H1 (cell line): Measurements from ENCODE around the gene CD300A. TPM values are rescaled to one million over a fixed set of nuclear protein-coding genes. Genes with fewer than 3 reads are reported as not detected.

ENCODE experiments used
- CTCF ChIA-PET: fragments of 300-600 bp; sonication (Branson Sonifier 250); formaldehyde crosslinking; loops from one replicate; lab custom pipeline; 2021; ENCODE audit not compliant: partially characterized antibody; lab: Charles Lee
- POLR2A ChIA-PET: fragments of 300-600 bp; sonication (Branson Sonifier 250); formaldehyde crosslinking; loops from one replicate; lab custom pipeline; 2021; ENCODE audit warnings: inconsistent platforms; ENCODE audit not compliant: partially characterized antibody; lab: Charles Lee
- DNase-seq, 2 experiments: peaks; one replicate each; pipeline versions ENCODE4 v3.0.0 to v3.0.0-alpha.2; 2010 to 2022; ENCODE audit warnings: low spot score in 2 of 2, low read depth in 1 of 2, mixed read lengths in 1 of 2
- FAIRE-seq: peaks from 2 replicates; lab custom pipeline; 2011; peaks lifted over from hg19 to GRCh38; lab: Jason Lieb, UNC
- H2AFZ ChIP-seq: 2 replicates; pipeline ENCODE4 v1.8.1; 2012; ENCODE audit warnings: low read length, inconsistent platforms
- H2AK5ac ChIP-seq: 2 replicates; pipeline ENCODE4 v1.6.1; 2013; ENCODE audit warnings: low read depth, low read length
- H2BK120ac ChIP-seq: replicated peaks from 2 replicates; pipeline ENCODE3; 2013; ENCODE audit warnings: low read depth, low read length, inconsistent platforms
- H2BK12ac ChIP-seq: 2 replicates; pipeline ENCODE4 v1.6.1; 2013; ENCODE audit warnings: low read depth, low read length
- H2BK15ac ChIP-seq: 2 replicates; pipeline ENCODE4 v1.6.1; 2013; ENCODE audit warnings: low read length
- H2BK20ac ChIP-seq: 2 replicates; pipeline ENCODE4 v1.6.1; 2013; ENCODE audit warnings: low read length
- H2BK5ac ChIP-seq: 2 replicates; pipeline ENCODE4 v1.6.1; 2013; ENCODE audit warnings: low read depth, low read length
- H3K14ac ChIP-seq: 2 replicates; pipeline ENCODE4 v1.6.1; 2013; ENCODE audit warnings: inconsistent platforms; ENCODE audit not compliant: insufficient read length
- H3K18ac ChIP-seq: 2 replicates; pipeline ENCODE4 v1.6.1; 2013; ENCODE audit warnings: low read length; ENCODE audit errors: extremely low read depth
- H3K23ac ChIP-seq: 2 replicates; pipeline ENCODE4 v1.6.1; 2013; ENCODE audit warnings: inconsistent platforms; ENCODE audit not compliant: insufficient read length
- H3K23me2 ChIP-seq: 2 replicates; pipeline ENCODE4 v1.6.1; 2013; ENCODE audit warnings: low read depth, low read length
- H3K27ac ChIP-seq: 2 replicates; pipeline ENCODE4 v1.6.1; 2011; ENCODE audit warnings: low read depth, low read length, inconsistent platforms
- H3K27me3 ChIP-seq, 4 experiments: replicated peaks in 1 of 4; 1 replicate in 1 of 4; 2 replicates in 3 of 4; pipeline versions ENCODE4 v1.6.1 to v1.8.1; 2011 to 2013; ENCODE audit warnings: low read length in 3 of 4, mild to moderate bottlenecking in 3 of 4, inconsistent platforms in 2 of 4, mixed read lengths in 2 of 4, moderate library complexity in 1 of 4; ENCODE audit not compliant: control insufficient read depth in 3 of 4, insufficient read depth in 3 of 4; ENCODE audit errors: extremely low read depth in 1 of 4
- H3K36me3 ChIP-seq, 4 experiments: 2 replicates each; pipeline versions ENCODE4 v1.6.1 to v1.8.1; 2011 to 2013; ENCODE audit warnings: mild to moderate bottlenecking in 4 of 4, low read length in 3 of 4, moderate library complexity in 2 of 4, control low read depth in 1 of 4, inconsistent platforms in 1 of 4; ENCODE audit not compliant: insufficient read depth in 4 of 4, control insufficient read depth in 2 of 4
- H3K4ac ChIP-seq: replicated peaks from 2 replicates; pipeline ENCODE3; 2013; ENCODE audit warnings: low read length, low read depth, mixed read lengths, inconsistent platforms; ENCODE audit not compliant: insufficient read length
- H3K4me1 ChIP-seq, 4 experiments: replicated peaks in 1 of 4; 1 replicate in 1 of 4; 2 replicates in 3 of 4; pipeline versions ENCODE4 v1.6.1 to v1.8.1; 2011 to 2013; ENCODE audit warnings: low read length in 3 of 4, inconsistent platforms in 2 of 4, mixed read lengths in 1 of 4; ENCODE audit not compliant: insufficient read depth in 4 of 4, control insufficient read depth in 3 of 4
- H3K4me2 ChIP-seq, 2 experiments: 2 replicates each; pipeline versions ENCODE4 v1.6.1 to v1.8.1; 2011 to 2013; ENCODE audit warnings: low read depth in 2 of 2, low read length in 2 of 2, control low read depth in 1 of 2, inconsistent platforms in 1 of 2, mild to moderate bottlenecking in 1 of 2; ENCODE audit not compliant: insufficient read depth in 1 of 2
- H3K4me3 ChIP-seq, 4 experiments: fragments of 200-600, 300-600 bp in 1 of 4; sonication (generic), shearing (Covaris generic), sonication (Bioruptor Twin) in 1 of 4; 2 replicates each; pipeline versions ENCODE4 v1.5.1 to v1.8.1; 2011 to 2016; ENCODE audit warnings: low read length in 4 of 4, low read depth in 3 of 4, control low read depth in 2 of 4, inconsistent platforms in 2 of 4, mild to moderate bottlenecking in 2 of 4, mixed read lengths in 1 of 4, moderate library complexity in 1 of 4; ENCODE audit not compliant: insufficient read depth in 2 of 4; ENCODE audit errors: extremely low read depth in 1 of 4
- H3K56ac ChIP-seq: replicated peaks from 2 replicates; pipeline ENCODE3; 2013; ENCODE audit warnings: low read depth, mild to moderate bottlenecking, mixed read lengths, low read length, inconsistent platforms; ENCODE audit not compliant: insufficient read length
- H3K79me1 ChIP-seq: 2 replicates; pipeline ENCODE4 v1.6.1; 2013; ENCODE audit warnings: low read depth, low read length, control low read depth
- H3K79me2 ChIP-seq, 2 experiments: 2 replicates each; pipeline versions ENCODE4 v1.6.1 to v1.8.1; 2012 to 2013; ENCODE audit warnings: low read length in 2 of 2, mild to moderate bottlenecking in 2 of 2, inconsistent platforms in 1 of 2; ENCODE audit not compliant: insufficient read depth in 2 of 2, control insufficient read depth in 1 of 2
- H3K9ac ChIP-seq, 4 experiments: replicated peaks in 1 of 4; 1 replicate in 1 of 4; 2 replicates in 3 of 4; pipeline versions ENCODE4 v1.6.1 to v1.8.1; 2011 to 2013; ENCODE audit warnings: low read depth in 3 of 4, low read length in 3 of 4, control low read depth in 2 of 4, mild to moderate bottlenecking in 2 of 4, moderate library complexity in 2 of 4, inconsistent platforms in 1 of 4; ENCODE audit errors: extremely low read depth in 1 of 4
- H3K9me3 ChIP-seq, 2 experiments: 2 replicates each; pipeline versions ENCODE4 v1.6.1 to v1.8.1; 2012 to 2013; ENCODE audit warnings: mild to moderate bottlenecking in 2 of 2, moderate library complexity in 2 of 2, control low read depth in 1 of 2, inconsistent platforms in 1 of 2, low read depth in 1 of 2, low read length in 1 of 2, mixed read lengths in 1 of 2; ENCODE audit not compliant: insufficient read depth in 2 of 2
- H4K20me1 ChIP-seq, 2 experiments: replicated peaks in 1 of 2; 2 replicates each; pipeline versions ENCODE3 to v1.8.1; 2011 to 2013; ENCODE audit warnings: inconsistent platforms in 2 of 2, low read length in 2 of 2, mild to moderate bottlenecking in 1 of 2; ENCODE audit not compliant: insufficient read depth in 2 of 2, control insufficient read depth in 1 of 2
- H4K5ac ChIP-seq: 2 replicates; pipeline ENCODE4 v1.6.1; 2013; ENCODE audit warnings: low read length, low read depth, mixed read lengths, inconsistent platforms; ENCODE audit not compliant: insufficient read length
- H4K8ac ChIP-seq: 2 replicates; pipeline ENCODE4 v1.8.0; 2013; ENCODE audit warnings: mild to moderate bottlenecking, moderate library complexity, low read length, inconsistent platforms; ENCODE audit not compliant: insufficient read depth; ENCODE audit errors: extremely low read depth
- H4K91ac ChIP-seq: replicated peaks from 2 replicates; pipeline ENCODE3; 2013; ENCODE audit warnings: low read length, mixed read lengths, inconsistent platforms; ENCODE audit not compliant: insufficient read length
- ASH2L ChIP-seq: fragments of 200-600, 300-600 bp; sonication (generic); IDR thresholded peaks from one replicate; pipeline ENCODE4 v1.7.1; 2017; ENCODE audit warnings: low read length
- BRCA1 ChIP-seq: IDR thresholded peaks from 2 replicates; pipeline ENCODE4 v1.6.1; 2012; ENCODE audit warnings: low read depth, low read length, improper control_type of control experiment
- CBX5 ChIP-seq: fragments of 300-800, 300-1000 bp; sonication (generic); IDR thresholded peaks from 2 replicates; pipeline ENCODE4 v1.7.1; 2016; ENCODE audit warnings: antibody characterized with exemption, low read length, low read depth
- CREB1 ChIP-seq: IDR thresholded peaks from 2 replicates; pipeline ENCODE4 v1.6.1; 2012; ENCODE audit warnings: inconsistent platforms
- EZH2 ChIP-seq: fragments of 200-600 bp; sonication (generic); IDR thresholded peaks from 2 replicates; pipeline ENCODE4 v1.7.1; 2012; ENCODE audit warnings: low read depth, mild to moderate bottlenecking, moderate library complexity, low read length, inconsistent platforms; ENCODE audit not compliant: severe bottlenecking
- GABPA ChIP-seq: IDR thresholded peaks from 2 replicates; pipeline ENCODE4 v1.6.1; 2011; ENCODE audit warnings: mild to moderate bottlenecking, low read length, moderate library complexity, borderline replicate concordance; ENCODE audit not compliant: insufficient read depth
- HDAC2 ChIP-seq, 2 experiments: fragments of 300-600 bp in 1 of 2; sonication (generic) in 1 of 2; IDR thresholded peaks; 2 replicates each; pipeline ENCODE4 v1.6.1; 2011 to 2012; ENCODE audit warnings: low read depth in 2 of 2, low read length in 2 of 2, mild to moderate bottlenecking in 2 of 2, moderate library complexity in 2 of 2, borderline replicate concordance in 1 of 2, inconsistent platforms in 1 of 2
- PHF8 ChIP-seq: fragments of 200-600 bp; sonication (generic); conservative IDR thresholded peaks from 2 replicates; pipeline ENCODE4 v1.7.1; 2012; ENCODE audit warnings: low read depth, mild to moderate bottlenecking, inconsistent platforms, low read length, moderate library complexity
- POLR2A ChIP-seq, 2 experiments: IDR thresholded peaks; 1 replicate in 1 of 2; 2 replicates in 1 of 2; pipeline ENCODE4 v1.6.1; 2011; ENCODE audit warnings: low read depth in 2 of 2, low read length in 2 of 2, mild to moderate bottlenecking in 2 of 2; ENCODE audit errors: control extremely low read depth in 1 of 2
- SUZ12 ChIP-seq: fragments of 200-600 bp; sonication (generic); IDR thresholded peaks from 2 replicates; pipeline ENCODE4 v1.6.1; 2012; ENCODE audit warnings: mild to moderate bottlenecking, inconsistent platforms, low read length, moderate library complexity, mixed read lengths
- WGBS, 2 experiments: shearing (Covaris generic) in 1 of 2; methylation state at CpG; one replicate each; pipeline versions ENCODE4 v1.1.6 to v1.1.7; 2013 to 2015; ENCODE audit warnings: low lambda C conversion rate in 2 of 2, mixed read lengths in 2 of 2, inconsistent platforms in 1 of 2, low coverage in 1 of 2, missing lambda C conversion rate in 1 of 2; ENCODE audit not compliant: insufficient replicate concordance in 2 of 2, insufficient coverage in 1 of 2, insufficient read length in 1 of 2; ENCODE audit errors: extremely low coverage in 1 of 2, missing lambda C conversion rate in 1 of 2; 5-methylcytosine and 5-hydroxymethylcytosine counted together
- polyA plus RNA-seq, 7 experiments: library from polyadenylated mRNA; depleted of rRNA in 3 of 7; stranded (reverse) in 5 of 7; unstranded in 2 of 7; fragments of >200 nt in 5 of 7; fragments of 200-250 nt in 2 of 7; gene quantifications; 1 replicate in 5 of 7; 2 replicates in 1 of 7; 4 replicates in 1 of 7; pipeline versions ENCODE4 v1.2.1 to v1.2.3, GENCODE V29; 2011 to 2013; ENCODE audit warnings: missing spikeins in 2 of 7, mixed read lengths in 2 of 7
- total RNA-seq: library from RNA; stranded (reverse); fragmentation: NEBNext Ultra II Directional; extraction: Animal tissue kit (Norgen Biotek cat#: 25700); gene quantifications from 2 replicates; pipeline ENCODE4 v1.2.1, GENCODE V29; 2021

CD300A gene
- total and polyA plus RNA-seq, 2 of the 8 experiments (the other 6 are each of a cell fraction or from before 2014, with no cell fraction given): 0.52 to 1.3 TPM

DNA sequence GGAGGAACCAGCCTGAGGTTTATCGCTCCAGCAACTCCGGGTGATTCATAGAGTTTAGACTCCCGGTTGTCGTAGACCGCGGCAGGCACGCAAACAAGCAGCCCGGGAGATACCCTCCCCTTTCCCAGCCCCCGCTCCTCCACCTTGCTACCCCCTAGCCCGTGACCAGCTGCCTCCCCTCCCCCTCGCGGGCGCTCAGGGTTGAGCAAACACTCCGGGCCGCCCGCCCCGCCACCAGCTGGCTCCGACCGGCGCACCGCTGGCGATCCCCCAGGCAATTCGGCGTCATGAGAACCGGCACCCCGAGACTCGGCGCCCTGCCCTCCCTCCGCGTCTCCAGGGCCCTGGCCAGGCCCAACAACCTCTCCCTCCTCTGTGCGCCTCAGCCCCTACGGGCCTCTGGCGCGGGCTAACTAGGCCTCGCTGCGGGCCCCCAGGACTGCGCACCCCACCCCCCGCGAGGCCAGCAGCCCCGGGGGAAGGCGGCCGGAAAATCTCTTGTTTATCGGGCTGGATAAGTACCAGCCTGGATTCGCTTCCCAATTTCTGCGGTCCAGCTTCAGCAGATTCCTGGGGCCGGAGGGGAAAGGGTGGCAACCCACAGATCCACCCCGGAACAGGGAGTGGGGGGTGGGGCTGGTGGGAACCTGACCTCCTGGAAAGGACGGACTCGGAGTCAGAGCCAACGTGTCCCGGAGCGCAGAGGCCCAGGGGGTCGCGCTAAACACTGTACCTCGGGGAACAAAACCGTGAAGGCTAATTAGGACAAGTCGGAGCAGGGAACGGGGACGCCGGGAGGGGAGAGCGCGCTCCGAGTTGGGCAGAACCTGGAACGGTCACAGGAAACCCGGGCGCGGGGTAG lies 35.5 kb upstream of the CD300A start:
- WGBS, 2 experiments: 3% methylated on average over 53 of the region's 67 CpGs; no CpG with 5 or more reads in 1 of the 2 experiments
- Histone ChIP-seq H3K9ac (peak overlapping the region in 3 of 4 experiments; percentile 58 to 72 (median 62); a peak in 5 of 7 replicates), H2BK5ac (peak overlapping the region; percentile 73; the same call in 1 of the 2 replicates), H4K20me1 (peaks cover 0 to 2% of the 10 kb centered on the region in 2 experiments), H4K8ac (peak overlapping the region; percentile 93; the same call in 1 of the 2 replicates), H3K56ac (peak overlapping the region; percentile 19), H3K79me2 (no peaks in the 10 kb centered on the region; a peak in 1 of 4 replicates), H3K27me3 (peaks cover 0 to 22% (median 13%) of the 10 kb centered on the region in 4 experiments; a peak in 5 of 7 replicates), H4K91ac (peak overlapping the region; percentile 53), H3K4me2 (peak overlapping the region; percentile 96 to 100), H3K79me1 (0 out of 2 replicates have a peak, but pooled peaks cover 2% of the 10 kb centered on the region), H3K18ac (peak overlapping the region; percentile 76), H3K27ac (no peak overlapping the region), H3K4me3 (peak overlapping the region; percentile 52 to 84 (median 79)), H2BK12ac (peak overlapping the region; percentile 97), H2BK20ac (no peak overlapping the region), H2BK120ac (no peak overlapping the region), H2BK15ac (peak overlapping the region; percentile 72; the same call in 1 of the 2 replicates), H3K4me1 (peaks cover 10 to 42% (median 32%) of the 10 kb centered on the region in 4 experiments), H2AK5ac (peak overlapping the region; percentile 40; the same call in 1 of the 2 replicates), H3K14ac (no peak overlapping the region), H4K5ac (peak overlapping the region; percentile 6), H3K23me2 (peaks cover 24% of the 10 kb centered on the region), H3K4ac (peak overlapping the region; percentile 79), H2AFZ (no peak overlapping the region; the same call in 1 of the 2 replicates), H3K23ac (no peak overlapping the region), H3K9me3 (no peaks in the 10 kb centered on the region), H3K36me3 (no peaks in the 10 kb centered on the region)
- no peak for FAIRE-seq
- ChIA-PET POLR2A (interaction anchor here (0.7 to 2.7 kb wide), 12 partner anchors 11 to 312 kb away, joined by 3 to 8 read pairs (median 3); partner anchors contain the start of gene BTBD17), CTCF (interaction anchor here (0.8 to 1.4 kb wide), 8 partner anchors 13 to 52 kb away, joined by 3 to 9 read pairs (median 4); no protein-coding TSS in a partner anchor)
- peak in 1 of 2 experiments; percentile 78 for DNase-seq
- TF ChIP-seq POLR2A (IDR thresholded peaks at IDR 0.05; ENCODE audit: control extremely low read depth in 1 of 2, low read depth in 2 of 2, low read length in 2 of 2) (0 out of 3 replicates have a peak, but pooled peaks of 1 of the 2 experiments have one; percentile 33), SUZ12 (0 out of 2 replicates have a peak, but pooled peaks have one; percentile 10), ASH2L (peak; percentile 49), CBX5 (no peak), CREB1 (peak; percentile 13; the same call in 1 of the 2 replicates), EZH2 (peak; percentile 47), PHF8 (0 out of 2 replicates have a peak, but pooled peaks have one; percentile 37), HDAC2 (IDR thresholded peaks at IDR 0.05; ENCODE audit: borderline replicate concordance in 1 of 2, low read depth in 2 of 2, low read length in 2 of 2) (0 out of 4 replicates have a peak, but pooled peaks of 1 of the 2 experiments have one; percentile 2), GABPA (0 out of 2 replicates have a peak, but pooled peaks have one; percentile 9), BRCA1 (no peak)
